HG03432 (cell line): Measurements from ENCODE around the gene CDC42BPG.
A peak's percentile ranks its signal among the peaks of the same experiment; 100 is the strongest.

Source experiments
- ATAC-seq: cut with Tn5 transposase; IDR thresholded peaks from one replicate; pipeline ENCODE4 v1.9.1; 2021; ENCODE audit warnings: mild to moderate bottlenecking, moderate library complexity; ENCODE audit not compliant: unreplicated experiment

CDC42BPG gene

DNA sequence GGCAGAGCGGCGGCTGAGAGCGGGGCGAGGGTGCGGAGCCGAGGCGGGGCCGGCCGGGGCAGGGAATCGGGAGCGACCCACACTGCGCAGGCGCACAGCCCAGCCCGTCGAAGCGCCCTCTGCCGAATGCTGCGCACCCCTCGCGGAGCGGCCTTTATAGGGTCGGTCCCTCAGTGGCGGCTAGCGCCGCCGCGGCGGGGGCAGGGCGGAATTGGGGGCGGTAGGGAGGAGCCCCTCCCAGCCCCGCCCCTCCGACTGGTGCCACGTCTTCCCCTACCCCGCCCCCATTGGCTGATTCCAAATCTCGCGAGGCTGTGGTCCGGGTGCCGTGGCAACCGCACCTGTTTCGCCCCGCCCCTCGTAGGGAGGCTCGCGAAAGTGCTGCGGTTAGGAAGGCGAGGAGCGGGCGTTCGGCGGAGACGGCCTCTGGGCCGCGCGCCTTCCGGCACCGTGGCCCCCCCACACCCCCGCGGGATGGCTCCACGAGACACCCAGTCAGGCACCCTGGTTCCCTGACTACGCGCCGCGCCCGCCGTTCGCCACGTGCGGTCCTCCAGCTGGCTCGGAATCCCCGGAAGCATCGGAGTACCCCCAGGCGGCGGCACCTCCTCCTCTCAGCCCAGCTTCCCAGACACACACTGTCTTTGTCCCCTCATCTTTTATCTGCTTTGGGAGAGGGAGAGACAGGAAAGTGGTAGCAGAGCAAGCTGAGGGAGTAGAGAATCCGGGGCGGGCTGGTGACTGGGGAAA is 34.2 kb upstream of the CDC42BPG start, which contains the start of gene EHD1:
Gene EHD1 (minus strand): TSS at position 128 of the 750 bp plus-strand sequence. CDS start 157 bp downstream, outside the sequence.
- ATAC-seq: peak; percentile 74

- ATAC-seq: no peak
Observed at GRCh38 chr11:64878223-64878493, 33.7 kb upstream of the CDC42BPG start.

DNA sequence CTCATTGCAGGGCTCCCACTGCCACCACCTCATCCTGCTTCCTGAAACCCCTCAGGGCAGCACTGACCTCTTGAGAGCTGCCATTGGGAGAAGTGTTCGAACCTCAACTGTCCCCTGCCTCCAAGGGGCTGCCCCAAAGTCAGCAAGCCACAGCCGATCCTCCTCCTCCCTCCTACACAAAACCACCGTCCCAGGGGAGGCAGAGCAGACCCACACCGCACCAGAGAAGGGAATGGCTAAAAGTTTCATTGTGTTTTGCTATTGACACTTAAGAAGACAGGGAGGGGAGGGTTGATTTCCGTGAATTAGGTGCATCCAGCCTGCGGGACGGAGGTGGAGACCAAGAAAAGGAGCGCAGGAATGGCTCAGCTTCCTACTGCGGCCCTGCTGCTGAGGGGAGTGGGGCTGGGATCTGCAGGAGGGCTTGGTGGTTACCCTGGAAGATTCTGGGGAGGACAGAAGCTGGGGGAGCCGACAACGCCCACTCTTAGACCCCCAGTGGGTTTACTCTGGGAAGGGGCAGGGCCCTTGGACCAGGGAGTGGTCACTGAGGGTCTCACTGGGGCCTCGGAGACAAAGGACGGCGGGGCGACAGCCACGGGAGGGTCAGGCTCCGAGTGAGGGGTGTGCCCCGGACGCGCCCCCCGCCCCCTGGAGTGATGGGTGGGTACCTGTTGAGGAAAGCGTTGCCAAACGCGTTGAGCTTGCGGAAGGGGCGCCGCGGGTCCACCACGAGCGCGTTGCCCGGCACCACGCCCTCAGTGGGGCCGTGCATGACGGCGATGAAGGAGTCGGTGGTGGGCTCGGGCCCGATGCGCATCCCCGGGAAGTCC is 33.2 kb upstream of the CDC42BPG start:
- ATAC-seq: peak; percentile 21

- ATAC-seq: no peak
Observed at GRCh38 chr11:64876835-64877341, 32.4 kb upstream of the CDC42BPG start.

GRCh38 chr11:64876229-64876750 is 31.8 kb upstream of the CDC42BPG start:
- no peak for ATAC-seq

DNA sequence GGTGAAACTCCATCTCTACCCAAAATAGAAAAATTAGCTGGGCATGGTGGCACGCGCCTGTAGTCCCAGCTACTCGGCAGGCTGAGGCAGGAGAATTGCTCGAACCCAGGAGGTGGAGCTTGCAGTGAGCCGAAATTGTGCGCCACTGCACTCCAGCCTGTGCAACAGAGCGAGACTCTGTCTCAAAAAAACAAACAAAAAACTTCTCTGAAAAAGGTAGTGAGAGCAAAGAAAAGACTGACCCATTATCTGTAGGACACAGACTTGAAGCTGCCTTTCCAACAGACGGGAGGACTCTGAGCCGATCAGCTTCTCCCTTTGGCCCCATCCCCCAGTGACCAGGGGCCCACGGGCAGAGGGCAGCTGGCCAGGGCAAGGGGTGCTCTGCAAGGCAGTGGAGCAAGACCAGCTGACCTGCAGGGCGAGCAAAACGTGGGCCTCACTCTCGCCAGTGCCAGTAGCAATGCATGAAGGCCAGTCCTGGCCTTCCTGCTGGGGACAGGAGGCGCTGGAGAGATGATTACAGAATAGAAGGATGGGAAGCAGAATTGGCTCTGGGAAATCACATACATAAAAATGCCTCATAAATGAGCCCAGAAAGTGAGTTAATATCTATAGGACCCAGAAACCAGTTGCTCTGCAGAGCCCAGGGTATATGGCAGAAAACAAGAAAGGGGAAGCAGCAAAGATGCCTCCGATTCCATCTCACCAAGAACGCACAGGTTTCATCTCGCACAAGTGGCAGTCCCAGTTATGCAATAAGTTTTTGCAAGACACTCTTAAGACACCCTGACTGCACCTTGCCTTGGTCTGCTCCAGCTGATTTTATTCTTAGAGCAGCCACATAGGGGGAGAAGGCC is 31.1 kb upstream of the CDC42BPG start:
- ATAC-seq: no peak

- no peak for ATAC-seq
Observed at GRCh38 chr11:64874308-64875240, 30.1 kb upstream of the CDC42BPG start.

GRCh38 chr11:64872790-64873488 is 28.5 kb upstream of the CDC42BPG start:
- no peak for ATAC-seq

DNA sequence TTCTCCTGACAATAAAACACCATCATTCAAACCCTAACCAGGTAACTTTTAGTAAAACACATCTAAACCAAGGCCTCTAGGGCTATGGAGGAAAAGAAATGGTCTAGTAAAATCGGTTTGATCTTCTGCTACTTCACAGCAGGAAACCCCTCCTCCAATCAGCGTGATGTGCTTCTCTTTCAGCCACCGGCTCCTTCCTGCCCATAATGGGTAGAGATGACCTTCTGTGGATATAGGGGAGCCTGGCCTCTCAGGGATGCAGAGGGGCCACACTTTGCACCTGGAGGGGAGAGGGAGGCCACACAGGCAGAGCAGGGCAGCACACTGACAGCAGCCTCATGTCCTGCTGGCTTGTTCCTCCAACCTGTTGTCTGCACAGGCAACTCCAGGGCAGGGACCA is 27.0 kb upstream of the CDC42BPG start:
- ATAC-seq: no peak

GRCh38 chr11:64870893-64871466 is 26.5 kb upstream of the CDC42BPG start:
- no peak for ATAC-seq

DNA sequence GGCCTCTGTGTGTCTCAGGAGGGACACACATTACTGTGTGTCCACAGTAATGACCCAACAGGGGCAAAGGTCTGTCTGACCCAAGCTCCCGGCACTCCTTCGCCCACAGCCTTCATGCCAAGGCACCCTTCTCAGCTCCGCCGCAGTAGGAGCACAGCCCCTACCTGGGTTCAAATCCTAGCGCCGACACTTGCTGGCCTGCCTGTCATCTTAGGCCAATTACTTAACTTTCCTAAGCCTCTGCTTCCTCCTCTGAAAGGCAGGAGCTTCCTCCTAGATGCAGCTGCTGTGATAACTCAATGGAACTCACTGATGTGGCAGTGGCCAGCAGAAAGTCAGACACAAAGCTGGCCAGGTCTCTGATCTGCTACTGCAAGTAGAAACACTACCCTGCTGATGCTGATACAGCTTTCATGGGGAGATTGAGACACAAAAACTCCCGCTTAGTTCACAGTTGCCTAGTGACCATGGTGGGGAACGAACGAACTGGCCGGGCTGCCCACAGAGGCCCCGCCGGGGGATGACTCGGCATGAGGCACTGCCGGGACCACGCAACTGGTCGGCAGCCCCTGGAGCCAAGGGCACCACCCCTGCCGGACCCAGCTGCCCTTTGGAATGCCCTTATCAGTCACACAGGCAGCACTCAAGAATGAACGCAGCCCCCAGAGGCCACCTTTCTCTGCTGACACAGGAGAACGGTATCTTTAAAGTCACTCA is 25.9 kb upstream of the CDC42BPG start:
- no peak for ATAC-seq

DNA sequence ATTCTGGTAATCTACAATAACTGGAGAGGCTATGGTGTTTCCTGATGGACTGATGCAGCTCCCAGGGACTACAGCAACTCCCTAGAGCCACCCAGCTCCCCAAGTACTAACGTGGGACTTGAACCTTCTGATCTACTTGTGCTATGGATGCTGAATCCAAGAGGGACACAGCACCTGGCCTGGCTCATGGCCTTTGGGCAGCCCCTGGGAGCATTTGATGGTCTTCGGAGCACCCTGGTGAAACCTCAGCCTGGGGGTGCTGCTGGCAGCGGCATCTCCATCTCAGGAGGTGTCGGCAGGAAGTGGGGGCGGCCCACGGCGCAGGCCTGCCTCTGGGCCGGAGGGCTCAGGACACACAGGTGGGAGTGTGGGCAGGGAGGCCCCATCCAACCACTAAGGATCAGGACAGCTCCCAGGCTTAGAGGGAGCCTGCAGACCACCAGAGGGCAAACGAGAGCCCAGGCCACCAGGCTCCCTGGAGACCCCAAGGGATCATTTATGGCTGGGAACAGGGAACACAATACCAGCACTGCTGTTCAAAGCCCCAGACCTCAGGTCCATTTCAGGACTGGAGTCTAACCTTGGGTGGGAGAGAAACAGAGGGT is 25.2 kb upstream of the CDC42BPG start:
- no peak for ATAC-seq

GRCh38 chr11:64868904-64869570 is 24.6 kb upstream of the CDC42BPG start:
- no peak for ATAC-seq

DNA sequence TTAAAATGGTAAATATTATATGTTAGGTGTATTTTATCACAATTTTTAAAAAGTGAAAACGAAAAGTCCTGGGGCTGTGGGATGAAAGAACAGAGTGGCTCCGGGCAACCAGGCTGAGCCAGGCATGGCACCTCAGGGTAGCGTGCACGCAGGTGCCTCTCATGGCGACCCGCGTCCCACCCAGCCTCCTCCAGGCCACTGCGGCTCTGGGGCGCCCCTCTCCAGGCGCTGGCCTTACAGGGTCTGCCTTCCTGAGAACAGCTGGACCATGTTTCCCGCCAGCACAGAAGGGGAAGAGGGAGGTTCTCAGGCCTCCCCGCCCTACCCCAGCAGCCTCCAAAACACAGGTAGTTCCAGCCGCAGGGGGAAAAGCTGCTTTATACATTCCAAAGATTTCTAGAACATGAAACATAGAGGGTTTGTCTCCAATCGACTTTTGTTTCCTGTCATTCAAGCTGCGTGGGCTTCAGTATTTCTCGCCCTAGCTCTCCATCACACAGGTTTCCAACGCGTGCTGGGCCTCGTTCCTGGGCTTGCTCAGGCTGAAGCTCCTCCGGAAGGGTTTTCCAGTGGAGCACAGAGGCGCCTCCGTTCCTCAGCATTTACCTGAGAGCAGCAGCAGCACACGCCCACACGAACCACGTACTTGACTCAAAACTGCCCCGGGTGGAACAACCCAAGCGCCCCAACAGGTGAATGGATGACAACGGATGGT is 23.5 kb upstream of the CDC42BPG start:
- ATAC-seq: no peak

DNA sequence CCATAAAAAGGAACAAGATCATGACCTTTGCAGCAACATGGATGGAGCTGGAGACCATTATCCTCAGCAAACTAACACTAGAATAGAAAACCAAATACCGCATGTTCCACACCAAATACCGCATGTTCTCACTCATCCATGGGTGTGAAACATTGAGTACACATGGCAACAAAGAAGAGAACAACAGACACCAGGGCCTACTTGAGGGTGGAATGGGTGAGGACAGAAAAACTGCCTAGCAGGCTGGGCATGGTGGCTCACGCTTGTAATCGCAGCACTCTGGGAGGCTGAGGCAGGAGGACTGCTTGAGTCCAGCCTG is 21.7 kb upstream of the CDC42BPG start:
- ATAC-seq: no peak

DNA sequence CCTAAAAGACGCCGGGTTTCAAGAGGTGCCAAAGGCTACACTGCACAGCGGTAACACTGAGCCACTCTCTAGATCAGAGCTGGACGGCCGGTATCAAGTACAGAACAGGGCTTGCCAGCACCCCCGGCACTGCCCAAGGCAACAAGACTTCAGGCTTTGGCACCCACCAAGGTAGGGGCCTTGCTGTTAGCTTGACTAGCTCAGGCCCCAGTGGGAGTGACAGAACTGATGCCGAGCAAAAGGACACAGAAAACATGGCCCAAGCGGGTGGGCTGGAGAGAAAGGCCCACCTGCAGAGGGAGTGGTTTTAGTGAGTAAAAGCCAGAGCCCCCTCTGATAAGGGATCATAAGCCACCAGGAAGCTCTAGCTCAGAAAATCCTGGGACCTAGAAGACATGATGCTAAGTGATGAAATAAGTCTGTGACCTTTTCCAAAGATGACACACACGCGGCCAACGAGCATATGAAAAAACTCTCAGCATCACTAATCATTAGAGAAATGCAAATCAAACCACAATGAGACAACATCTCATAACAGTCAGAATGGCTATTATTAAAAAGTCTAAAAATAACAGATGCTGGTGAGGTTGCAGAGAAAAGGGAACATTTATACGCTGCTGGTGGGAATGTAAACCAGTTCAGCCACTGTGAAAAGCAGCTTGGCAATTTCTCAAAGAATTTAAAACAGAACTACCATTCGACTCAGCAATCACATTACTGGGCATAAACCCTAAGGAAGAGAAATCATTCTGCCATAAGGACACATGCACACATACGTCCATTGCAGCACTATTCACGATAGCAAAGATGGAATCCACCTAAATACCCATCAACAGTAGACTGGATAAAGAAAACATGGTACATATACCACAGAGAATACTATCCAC is 21.1 kb upstream of the CDC42BPG start:
- ATAC-seq: peak; percentile 41
